ENCODE data around the gene DTNB.

DNA sequence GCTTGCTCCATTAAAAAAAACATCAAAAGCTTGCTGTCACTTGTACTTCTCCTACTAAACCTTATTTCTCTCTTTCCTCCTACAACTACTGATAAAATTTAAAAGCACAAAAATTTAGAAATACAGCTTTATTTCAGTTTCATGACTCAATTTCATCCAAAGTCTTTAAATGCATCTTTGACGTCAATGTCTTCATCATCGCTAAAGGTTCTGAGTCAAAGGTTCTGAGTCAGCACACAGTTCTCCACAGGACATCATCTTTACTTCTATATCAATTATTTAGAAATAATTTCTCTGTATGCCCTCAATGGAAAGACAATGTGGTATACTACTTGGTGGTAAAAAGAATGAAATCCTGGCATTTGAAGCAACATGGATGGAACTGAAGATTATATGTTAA is 167.8 kb downstream of the DTNB start:
- TF ChIP-seq GATA2 (IDR thresholded peaks at IDR 0.05; ENCODE audit: low read depth, low read length) (no peak), GATA3 (IDR thresholded peaks at IDR 0.05; ENCODE audit: low read depth, low read length) (no peak)
